Measurements from ENCODE around the gene CD300C.

The CD300C gene

GRCh38 chr17:74536890-74537289 lies 9.0 kb downstream of the CD300C start:
- POLR2A ChIA-PET, result no interaction called here
- Histone ChIP-seq H3K4me1 (ENCODE audit: control insufficient read depth, insufficient read depth, low read length) (no peaks in the 10 kb centered on the region), H3K4me3 (ENCODE audit: low read depth, low read length) (no peak overlapping the region), H3K36me3 (ENCODE audit: control insufficient read depth in 2 of 2, insufficient read depth in 1 of 2, low read length in 2 of 2) (no peaks in the 10 kb centered on the region), H3K27ac (ENCODE audit: extremely low read depth, low read depth, low read length) (no peak overlapping the region), H3K9me3 (ENCODE audit: control insufficient read depth, insufficient read depth, low read depth, low read length) (no peaks in the 10 kb centered on the region)
- TF ChIP-seq ZNF692 (tag by site-specific recombination; IDR thresholded peaks at IDR 0.05) (no peak), SETDB1 (IDR thresholded peaks at IDR 0.05; ENCODE audit: insufficient read length, low read length) (no peak), EGR2 (tag by site-specific recombination; IDR thresholded peaks at IDR 0.05; ENCODE audit: low read depth) (peak; percentile 85; the same call in 1 of the 2 replicates), CTCF (tag by site-specific recombination; IDR thresholded peaks at IDR 0.05) (no peak), ZFHX2 (tag by site-specific recombination; conservative IDR thresholded peaks at IDR 0.05) (0 out of 2 replicates have a peak, but pooled peaks have one; percentile 6), ZNF366 (tag by site-specific recombination; conservative IDR thresholded peaks at IDR 0.05) (peak; percentile 60)
- CTCF ChIA-PET, result interaction anchor here (0.6 to 1.1 kb wide), 2 partner anchors 27 to 158 kb away, joined by 3 read pairs; no protein-coding TSS in a partner anchor

GRCh38 chr17:74532115-74532514 lies 13.8 kb downstream of the CD300C start:
- TF ChIP-seq HIC1 (tag by site-specific recombination; IDR thresholded peaks at IDR 0.05), result no peak
- H3K4me3 ChIP-seq (ENCODE audit: low read depth, low read length), result no peak overlapping the region
- no peaks in the 10 kb centered on the region for H3K36me3 ChIP-seq (ENCODE audit: control insufficient read depth in 2 of 2, insufficient read depth in 1 of 2, low read length in 2 of 2)
- H3K4me1 ChIP-seq (ENCODE audit: control insufficient read depth, insufficient read depth, low read length), result no peaks in the 10 kb centered on the region
- no peaks in the 10 kb centered on the region for H3K9me3 ChIP-seq (ENCODE audit: control insufficient read depth, insufficient read depth, low read depth, low read length)
- POLR2A ChIA-PET, result interaction anchor here (0.7 kb wide), 1 partner anchor 23 kb away, joined by 3 read pairs; no protein-coding TSS in a partner anchor
- CTCF ChIA-PET, result interaction anchor here (0.6 to 1.9 kb wide), 5 partner anchors 9 to 164 kb away, joined by 3 to 7 read pairs (median 4); partner anchors contain the start of gene GPR142
- H3K27ac ChIP-seq (ENCODE audit: extremely low read depth, low read depth, low read length), result no peak overlapping the region

- H3K4me1 ChIP-seq (ENCODE audit: control insufficient read depth, insufficient read depth, low read length), result no peaks in the 10 kb centered on the region
- CTCF ChIA-PET, result interaction anchor here (0.6 to 1.9 kb wide), 2 partner anchors 8 to 38 kb away, joined by 3 to 4 read pairs; no protein-coding TSS in a partner anchor
- no peaks in the 10 kb centered on the region for H3K9me3 ChIP-seq (ENCODE audit: control insufficient read depth, insufficient read depth, low read depth, low read length)
- no peak within 1 kb of the TSS for H3K27ac ChIP-seq (ENCODE audit: extremely low read depth, low read depth, low read length)
- no peak within 1 kb of the TSS for H3K4me3 ChIP-seq (ENCODE audit: low read depth, low read length)
- no peaks in the 10 kb centered on the region for H3K36me3 ChIP-seq (ENCODE audit: control insufficient read depth in 2 of 2, insufficient read depth in 1 of 2, low read length in 2 of 2)
- POLR2A ChIA-PET, result interaction anchor here (0.6 kb wide), 1 partner anchor 88 kb away, joined by 9 read pairs; no protein-coding TSS in a partner anchor
- TF ChIP-seq ZNF843 (tag by site-specific recombination; IDR thresholded peaks at IDR 0.05) (no peak), PRDM4 (tag by site-specific recombination; IDR thresholded peaks at IDR 0.05) (no peak), ZSCAN4 (tag by site-specific recombination; IDR thresholded peaks at IDR 0.05) (no peak), PRDM2 (tag by site-specific recombination; IDR thresholded peaks at IDR 0.05; ENCODE audit: borderline replicate concordance) (no peak), ZNF561 (tag by site-specific recombination; IDR thresholded peaks at IDR 0.05; ENCODE audit: borderline replicate concordance) (no peak)
Observed at GRCh38 chr17:74531231-74531761, 14.6 kb downstream of the CD300C start, which contains the start of gene CD300LB. Gene CD300LB, minus strand, starts transcription at chr17:74531475. Its CDS starts 125 bp downstream, at chr17:74531350.
